Activated gamma-delta T cell treated with Interleukin-2 at 50 U/mL for 16 hours (primary cell): Measurements from ENCODE around the gene ALG6.
"Not testable (repeated sequence)": the region's sequence is repeated elsewhere in the genome, so short reads cannot be mapped to it uniquely, and the experiment has no call there.

Experiments
- DNase-seq: peaks from one replicate; pipeline ENCODE4 v3.0.0-alpha.2; 2020

Gene ALG6

GRCh38 chr1:63328781-63329180 is 38.6 kb upstream of the ALG6 start:
- no peak for DNase-seq

- DNase-seq = no peak
Observed at GRCh38 chr1:63329621-63330330, 37.7 kb upstream of the ALG6 start.

GRCh38 chr1:63330331-63330916 is 37.0 kb upstream of the ALG6 start:
- no peak for DNase-seq

- DNase-seq = no peak
Observed at GRCh38 chr1:63342402-63342801, 25.0 kb upstream of the ALG6 start.

- DNase-seq = no peak
Observed at GRCh38 chr1:63343922-63344321, 23.5 kb upstream of the ALG6 start.

GRCh38 chr1:63350320-63350719 is 17.1 kb upstream of the ALG6 start:
- no peak for DNase-seq

DNA sequence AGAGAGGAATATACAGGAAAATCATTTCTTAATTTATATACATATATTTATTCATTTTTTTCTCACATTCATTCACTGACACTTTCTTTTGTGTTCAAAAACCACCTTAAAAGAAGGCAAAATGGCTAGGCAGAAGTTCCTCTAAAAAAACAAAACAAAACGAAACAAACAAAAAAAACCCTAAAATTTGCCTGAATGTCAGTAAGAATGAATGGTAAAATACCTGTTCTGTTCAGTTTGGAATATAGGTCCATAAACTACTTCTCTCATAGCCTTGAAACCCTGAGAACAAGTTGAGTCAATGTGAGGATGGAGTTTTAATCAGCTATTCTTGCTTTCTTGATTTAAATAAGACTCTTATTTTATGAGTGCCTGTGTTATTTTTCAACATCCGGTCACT is 14.7 kb upstream of the ALG6 start:
- DNase-seq = no peak

DNA sequence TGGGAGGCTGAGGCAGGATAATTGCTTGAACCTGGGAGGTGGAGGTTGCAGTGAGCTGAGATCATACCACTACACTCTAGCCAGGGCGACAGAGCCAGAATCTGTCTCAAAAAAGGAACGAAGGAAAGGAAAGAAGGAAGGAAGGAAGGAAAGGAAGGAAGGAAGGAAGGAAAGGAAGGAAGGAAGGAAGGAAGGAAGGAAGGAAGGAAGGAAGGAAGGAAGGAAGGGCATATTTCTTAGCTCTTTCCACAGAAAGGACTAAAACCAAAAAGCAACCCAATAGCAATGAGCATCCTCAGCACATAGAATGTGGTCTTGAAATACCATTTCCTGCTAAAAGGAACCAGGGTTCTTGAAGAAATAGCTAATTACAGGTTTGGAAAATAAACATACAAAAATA is 11.2 kb upstream of the ALG6 start:
- not testable (repeated sequence) for DNase-seq

DNA sequence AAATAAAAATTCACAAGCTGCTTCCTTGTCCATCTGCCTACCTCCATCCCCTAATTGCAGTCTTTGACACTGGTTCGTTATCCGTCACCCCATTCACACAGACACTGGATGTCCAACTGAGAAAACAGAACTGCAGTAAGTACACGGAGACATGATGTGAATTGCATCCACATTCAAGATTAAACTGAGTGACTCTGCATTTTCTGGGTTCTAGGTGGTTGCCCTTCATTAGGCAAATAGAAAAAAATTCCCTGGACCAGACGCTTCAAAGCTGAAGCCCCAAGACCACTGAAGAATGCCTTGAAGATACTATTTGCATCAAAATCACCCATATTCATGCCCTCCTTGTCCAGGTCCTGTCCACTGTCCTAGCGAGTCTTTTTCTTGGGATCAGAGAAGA is 7.9 kb upstream of the ALG6 start:
- DNase-seq = no peak

GRCh38 chr1:63362073-63362472 is 5.4 kb upstream of the ALG6 start:
- DNase-seq = no peak

DNA sequence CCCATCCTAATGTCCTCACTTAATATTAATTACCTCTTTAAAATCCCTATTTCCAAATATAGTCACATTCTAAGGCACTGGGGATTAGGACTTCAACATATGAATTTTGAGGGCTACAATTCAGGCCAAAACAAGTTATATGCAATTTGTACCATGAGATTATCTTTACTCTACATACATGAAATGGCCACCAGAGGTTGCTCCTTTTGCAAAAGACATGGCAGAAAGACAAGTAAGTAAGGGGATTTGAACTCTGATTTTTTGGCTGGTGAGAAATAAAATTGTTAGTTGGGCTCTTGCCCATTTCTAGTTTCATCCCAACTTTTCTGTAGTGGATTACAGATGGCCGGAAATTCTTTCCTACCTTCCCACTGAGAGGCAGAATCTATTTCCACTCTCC is 4.8 kb upstream of the ALG6 start:
- no peak for DNase-seq

GRCh38 chr1:63363014-63363413 is 4.4 kb upstream of the ALG6 start:
- DNase-seq = no peak

DNA sequence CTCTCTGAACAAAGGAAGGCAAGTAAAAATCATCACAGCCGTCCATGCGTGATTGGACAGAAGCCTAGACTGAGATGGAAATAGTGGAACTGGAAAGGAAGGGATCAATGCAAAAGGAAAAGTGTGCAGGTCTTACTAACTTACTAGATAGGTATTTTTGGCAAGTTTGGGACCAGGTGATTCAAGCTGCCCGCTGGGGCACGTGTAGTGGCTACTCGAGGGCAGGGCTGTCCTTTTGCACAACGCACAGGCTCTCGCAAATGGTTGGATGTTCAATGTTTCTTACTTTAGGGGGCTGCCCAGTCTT is 566 bp upstream of the ALG6 start:
- DNase-seq = no peak

DNA sequence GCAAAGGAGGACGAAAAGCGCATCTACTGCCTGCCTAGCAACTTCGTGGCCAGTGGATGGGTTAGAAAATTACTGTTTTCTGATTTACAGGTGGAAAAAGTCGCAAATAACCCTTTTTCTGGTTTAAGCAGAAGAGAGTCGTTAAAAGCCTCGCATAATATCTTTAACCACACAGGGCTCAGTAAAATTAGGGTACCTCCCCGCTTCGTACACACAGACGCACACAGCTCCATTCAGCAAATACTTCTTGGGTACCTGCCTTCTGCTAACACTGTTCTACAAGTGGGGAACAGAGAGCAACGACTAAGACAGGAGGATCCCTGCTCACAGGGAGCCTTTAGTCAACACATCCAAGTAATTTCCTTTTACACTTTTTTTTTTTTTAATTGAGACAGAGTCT is 704 bp downstream of the ALG6 start:
- DNase-seq = no peak

DNA sequence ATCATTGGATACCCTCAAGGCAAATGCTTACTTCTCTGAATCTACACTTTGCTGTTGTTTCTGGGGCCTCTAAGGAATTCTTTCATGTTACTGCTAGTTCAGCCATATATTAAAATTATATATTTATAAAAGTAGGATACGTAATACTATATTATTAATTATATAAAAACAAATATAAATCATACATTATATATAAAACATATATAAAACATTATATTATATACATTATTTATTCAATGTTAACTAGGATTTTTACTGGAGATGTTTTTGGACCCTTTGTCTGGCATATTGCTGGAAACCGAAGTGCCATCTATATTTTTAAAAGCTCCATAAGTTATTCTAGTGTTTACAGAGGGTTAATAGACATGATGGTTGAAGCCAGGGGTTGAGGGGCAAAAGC is 12.2 kb downstream of the ALG6 start:
- DNase-seq = no peak

DNA sequence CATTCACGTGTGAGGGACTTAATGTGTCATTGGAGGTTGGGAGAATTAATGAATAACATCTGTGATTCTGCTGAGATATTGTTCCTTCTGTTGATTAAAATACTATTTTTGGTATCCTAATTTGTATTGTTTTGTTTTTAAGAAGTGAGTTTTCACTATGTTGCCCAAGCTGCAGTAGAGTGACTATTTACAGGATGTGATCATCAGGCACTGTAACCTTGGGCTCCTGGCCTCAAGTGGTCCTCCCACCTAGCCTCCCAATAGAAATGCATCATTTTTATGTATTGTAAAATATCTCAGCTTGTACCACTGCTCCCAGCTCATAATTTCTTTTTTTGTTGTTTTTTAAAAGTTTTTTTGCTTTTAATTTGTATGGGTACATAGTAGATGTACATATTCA is 14.3 kb downstream of the ALG6 start:
- no peak for DNase-seq

- no peak for DNase-seq
Observed at GRCh38 chr1:63401945-63402344, 34.5 kb downstream of the ALG6 start.

DNA sequence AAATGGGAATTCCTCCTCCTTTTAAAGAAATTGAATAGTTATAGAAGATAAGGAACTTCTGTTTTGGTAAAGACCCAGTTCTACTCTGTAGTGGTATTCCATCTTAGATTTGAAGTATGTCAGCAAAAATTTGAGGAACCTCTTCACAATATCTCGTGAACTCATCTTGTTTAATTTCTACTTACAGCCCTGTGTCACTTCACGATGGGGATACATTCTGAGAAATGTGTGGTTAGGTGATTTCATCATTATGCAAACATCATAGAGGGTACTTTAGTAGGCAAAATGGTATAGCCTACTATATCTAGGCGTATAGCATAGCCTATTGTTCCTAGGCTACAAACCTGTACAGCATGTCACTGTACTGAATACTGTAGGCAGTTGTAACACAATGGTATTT is 36.0 kb downstream of the ALG6 start:
- DNase-seq = no peak

GRCh38 chr1:63405021-63405420 is 37.6 kb downstream of the ALG6 start:
- DNase-seq = no peak

- DNase-seq = no peak
Observed at GRCh38 chr1:63405987-63406386, 38.6 kb downstream of the ALG6 start.

- no peak for DNase-seq
Observed at GRCh38 chr1:63407002-63407401, 39.6 kb downstream of the ALG6 start.

DNA sequence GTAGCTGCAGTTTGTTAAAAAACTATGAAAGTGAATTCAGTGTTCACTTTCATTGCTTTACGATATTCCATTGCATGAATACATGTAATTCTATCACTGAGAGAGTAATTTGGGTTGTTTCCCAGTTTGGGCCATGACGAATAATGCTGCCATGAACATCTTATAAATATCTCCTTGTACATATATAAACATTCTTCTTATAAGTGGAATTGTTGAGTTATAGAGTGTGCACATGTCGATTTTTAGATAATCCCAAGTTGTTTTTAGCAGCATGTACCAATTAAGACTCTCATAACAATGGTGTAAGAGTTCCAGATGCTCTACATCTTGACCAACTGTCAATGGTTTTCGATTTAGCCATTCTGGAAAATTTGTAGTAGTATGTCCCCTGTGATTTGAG is 40.9 kb downstream of the ALG6 start:
- no peak for DNase-seq

DNA sequence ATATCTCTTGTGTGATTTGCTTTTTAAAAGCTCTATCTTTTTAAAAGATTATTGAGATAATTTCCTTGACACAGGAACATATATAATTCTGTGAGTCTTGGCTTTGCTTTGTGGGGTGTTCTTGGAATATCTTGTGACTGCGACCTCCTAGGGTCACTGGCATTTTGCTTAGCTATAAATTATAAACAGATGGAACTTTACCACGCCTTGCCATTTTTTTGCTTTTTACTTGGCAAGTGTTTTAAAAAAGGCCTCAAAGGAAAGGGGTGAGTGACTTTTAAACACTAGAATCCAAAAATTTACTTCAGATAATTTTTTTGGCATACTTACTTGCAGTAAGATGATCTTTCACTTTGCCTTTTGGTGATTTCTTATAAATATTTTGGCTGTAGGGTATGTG is 43.6 kb downstream of the ALG6 start:
- no peak for DNase-seq

GRCh38 chr1:63413394-63413793 is 46.0 kb downstream of the ALG6 start:
- no peak for DNase-seq

- DNase-seq = no peak
Observed at GRCh38 chr1:63414691-63415365, 47.4 kb downstream of the ALG6 start.
